Choroid plexus epithelial cell (primary cell): ENCODE data around the gene C2orf15.

Source experiments
- DNase-seq: peaks from one replicate; pipeline ENCODE4 v3.0.0-alpha.2; 2010; ENCODE audit warnings: low read depth
- H3K4me3 ChIP-seq: 2 replicates; pipeline ENCODE4 v1.5.1; 2011; ENCODE audit warnings: low read depth, mild to moderate bottlenecking, control low read depth, low read length, moderate library complexity
- TF ChIP-seq, protein P1 (sequence below): conservative IDR thresholded peaks from 2 replicates; pipeline ENCODE4 v1.5.1; 2011; ENCODE audit warnings: low read depth, mild to moderate bottlenecking, control low read depth, inconsistent platforms, low read length, moderate library complexity

The C2orf15 gene

GRCh38 chr2:99141110-99142108, at the start of gene C2orf15:
Gene C2orf15, plus strand, starts transcription at chr2:99141707. Its CDS starts 8,852 bp downstream, at chr2:99150559.
- H3K4me3 ChIP-seq: peak within 1 kb of the TSS; percentile 90
- DNase-seq: peak; percentile 85
- TF ChIP-seq, protein P1, sequence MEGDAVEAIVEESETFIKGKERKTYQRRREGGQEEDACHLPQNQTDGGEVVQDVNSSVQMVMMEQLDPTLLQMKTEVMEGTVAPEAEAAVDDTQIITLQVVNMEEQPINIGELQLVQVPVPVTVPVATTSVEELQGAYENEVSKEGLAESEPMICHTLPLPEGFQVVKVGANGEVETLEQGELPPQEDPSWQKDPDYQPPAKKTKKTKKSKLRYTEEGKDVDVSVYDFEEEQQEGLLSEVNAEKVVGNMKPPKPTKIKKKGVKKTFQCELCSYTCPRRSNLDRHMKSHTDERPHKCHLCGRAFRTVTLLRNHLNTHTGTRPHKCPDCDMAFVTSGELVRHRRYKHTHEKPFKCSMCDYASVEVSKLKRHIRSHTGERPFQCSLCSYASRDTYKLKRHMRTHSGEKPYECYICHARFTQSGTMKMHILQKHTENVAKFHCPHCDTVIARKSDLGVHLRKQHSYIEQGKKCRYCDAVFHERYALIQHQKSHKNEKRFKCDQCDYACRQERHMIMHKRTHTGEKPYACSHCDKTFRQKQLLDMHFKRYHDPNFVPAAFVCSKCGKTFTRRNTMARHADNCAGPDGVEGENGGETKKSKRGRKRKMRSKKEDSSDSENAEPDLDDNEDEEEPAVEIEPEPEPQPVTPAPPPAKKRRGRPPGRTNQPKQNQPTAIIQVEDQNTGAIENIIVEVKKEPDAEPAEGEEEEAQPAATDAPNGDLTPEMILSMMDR: no peak

GRCh38 chr2:99096728-99097127, 44.8 kb upstream of the C2orf15 start:
- DNase-seq: no peak
- no peak overlapping the region for H3K4me3 ChIP-seq
- TF ChIP-seq, protein P1: no peak

- no peak overlapping the region for H3K4me3 ChIP-seq
- DNase-seq: peak; percentile 26
- TF ChIP-seq, protein P1: peak; percentile 15
Measured at GRCh38 chr2:99101697-99102096, 39.8 kb upstream of the C2orf15 start.

- no peak for DNase-seq
- H3K4me3 ChIP-seq: no peak overlapping the region
- TF ChIP-seq, protein P1: no peak
Measured at GRCh38 chr2:99104006-99104405, 37.5 kb upstream of the C2orf15 start.

GRCh38 chr2:99106913-99107312, 34.6 kb upstream of the C2orf15 start:
- H3K4me3 ChIP-seq: no peak overlapping the region
- no peak for DNase-seq
- TF ChIP-seq, protein P1: no peak

DNA sequence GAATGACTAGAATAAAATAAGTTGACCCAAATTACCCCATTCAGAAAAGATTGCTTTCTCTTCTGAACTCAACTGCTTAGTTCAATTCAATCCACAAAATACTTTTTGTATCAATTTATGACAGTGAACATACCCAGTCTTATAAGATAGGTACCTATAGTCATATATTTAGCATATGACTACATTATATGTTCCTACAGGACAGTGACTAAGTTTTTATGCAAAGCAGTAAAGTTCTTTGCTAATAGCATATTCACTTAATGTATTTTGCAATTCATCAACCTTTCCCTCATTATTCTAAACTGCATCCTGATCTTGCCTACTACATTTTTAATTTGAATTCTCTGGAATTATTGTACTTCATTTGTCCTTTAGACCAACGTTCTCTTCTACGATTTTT, 30.3 kb upstream of the C2orf15 start:
- no peak for DNase-seq
- TF ChIP-seq, protein P1: no peak
- no peak overlapping the region for H3K4me3 ChIP-seq

- no peak overlapping the region for H3K4me3 ChIP-seq
- TF ChIP-seq, protein P1: no peak
- DNase-seq: no peak
Measured at GRCh38 chr2:99111945-99112344, 29.6 kb upstream of the C2orf15 start.
